Measurements from ENCODE around the gene AGMAT.

Gene AGMAT

DNA sequence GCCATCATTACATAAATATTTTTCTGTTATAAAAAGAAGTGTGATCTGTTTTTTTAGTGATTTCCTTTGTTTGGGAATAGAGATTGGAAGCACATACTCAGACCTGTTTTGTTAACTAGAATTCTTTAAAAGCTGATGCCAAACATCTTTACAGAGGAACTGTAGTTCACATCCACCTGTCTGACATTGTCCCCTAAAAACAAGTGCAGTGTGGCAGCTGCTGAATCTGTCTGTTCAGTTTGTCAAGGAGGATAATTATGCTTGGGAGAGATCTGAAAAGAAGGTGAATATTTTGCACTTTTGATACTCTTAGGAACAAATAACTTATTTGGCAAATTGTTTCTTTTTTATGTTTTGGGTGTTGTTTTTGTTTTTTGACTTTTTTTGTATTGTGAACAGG, 13.6 kb downstream of the AGMAT start:
- DNase-seq (ENCODE audit: low spot score) = no peak
- TF ChIP-seq, protein P1, sequence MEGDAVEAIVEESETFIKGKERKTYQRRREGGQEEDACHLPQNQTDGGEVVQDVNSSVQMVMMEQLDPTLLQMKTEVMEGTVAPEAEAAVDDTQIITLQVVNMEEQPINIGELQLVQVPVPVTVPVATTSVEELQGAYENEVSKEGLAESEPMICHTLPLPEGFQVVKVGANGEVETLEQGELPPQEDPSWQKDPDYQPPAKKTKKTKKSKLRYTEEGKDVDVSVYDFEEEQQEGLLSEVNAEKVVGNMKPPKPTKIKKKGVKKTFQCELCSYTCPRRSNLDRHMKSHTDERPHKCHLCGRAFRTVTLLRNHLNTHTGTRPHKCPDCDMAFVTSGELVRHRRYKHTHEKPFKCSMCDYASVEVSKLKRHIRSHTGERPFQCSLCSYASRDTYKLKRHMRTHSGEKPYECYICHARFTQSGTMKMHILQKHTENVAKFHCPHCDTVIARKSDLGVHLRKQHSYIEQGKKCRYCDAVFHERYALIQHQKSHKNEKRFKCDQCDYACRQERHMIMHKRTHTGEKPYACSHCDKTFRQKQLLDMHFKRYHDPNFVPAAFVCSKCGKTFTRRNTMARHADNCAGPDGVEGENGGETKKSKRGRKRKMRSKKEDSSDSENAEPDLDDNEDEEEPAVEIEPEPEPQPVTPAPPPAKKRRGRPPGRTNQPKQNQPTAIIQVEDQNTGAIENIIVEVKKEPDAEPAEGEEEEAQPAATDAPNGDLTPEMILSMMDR (IDR thresholded peaks at IDR 0.05; ENCODE audit: extremely low read depth, missing control alignments) = no peak

DNA sequence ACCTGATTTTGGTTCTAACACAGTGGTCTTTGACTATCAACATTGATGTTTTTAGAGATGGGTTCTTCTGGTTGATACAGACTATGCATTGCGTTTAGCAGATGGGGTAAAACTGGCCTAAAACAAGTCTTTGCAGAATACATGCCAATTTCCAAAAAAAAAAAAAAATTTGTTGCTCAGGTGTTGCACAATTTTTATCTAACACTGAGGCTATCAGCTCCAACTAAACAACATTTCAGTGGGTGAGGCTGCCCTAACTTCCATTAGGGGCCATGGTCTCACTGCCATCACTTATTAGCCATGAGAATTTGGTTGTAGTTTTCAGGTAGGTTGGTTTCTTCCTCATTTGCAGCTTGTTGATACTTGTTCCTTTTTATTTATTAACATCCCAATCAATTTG, 14.0 kb downstream of the AGMAT start:
- TF ChIP-seq, protein P1 (IDR thresholded peaks at IDR 0.05; ENCODE audit: extremely low read depth, missing control alignments) = no peak

DNA sequence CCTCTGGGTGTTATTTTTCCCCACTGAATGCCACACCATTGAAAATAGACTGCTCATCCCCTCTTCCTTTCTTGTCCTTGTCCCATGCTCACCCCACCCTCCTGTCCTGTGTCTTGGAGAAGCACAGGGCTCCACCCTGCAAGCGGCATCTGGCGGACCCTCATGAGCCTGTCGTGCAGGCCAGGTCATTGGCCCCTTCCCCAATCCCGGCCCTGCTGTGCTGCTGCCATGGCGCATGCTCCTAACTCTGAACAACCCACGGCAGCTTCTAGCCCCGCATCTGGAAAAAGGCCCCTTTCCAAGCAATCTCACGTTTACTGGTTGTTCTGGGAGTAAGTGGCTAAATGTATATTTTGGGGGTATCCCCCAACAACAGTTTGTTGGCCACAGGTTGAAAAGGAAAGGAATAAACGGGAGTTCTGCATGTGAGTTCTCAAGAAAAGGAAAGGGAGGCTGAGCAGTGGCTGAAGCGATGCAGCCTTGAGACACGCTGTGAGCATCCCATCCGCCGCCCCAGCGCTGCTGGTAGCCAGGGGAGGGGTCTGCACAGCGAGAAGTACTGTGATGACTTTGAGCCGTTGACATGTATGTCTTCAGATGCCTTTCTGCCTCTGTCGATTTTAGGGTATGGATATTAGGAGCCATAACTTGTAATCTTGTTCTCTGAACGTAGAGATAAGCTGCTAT, 16.3 kb downstream of the AGMAT start:
- no peak for DNase-seq (ENCODE audit: low spot score)
- TF ChIP-seq, protein P1 (IDR thresholded peaks at IDR 0.05; ENCODE audit: extremely low read depth, missing control alignments) = no peak

More for the DNA sequence above, 14.0 kb downstream of the AGMAT start:
- DNase-seq (ENCODE audit: low spot score) = no peak

DNA sequence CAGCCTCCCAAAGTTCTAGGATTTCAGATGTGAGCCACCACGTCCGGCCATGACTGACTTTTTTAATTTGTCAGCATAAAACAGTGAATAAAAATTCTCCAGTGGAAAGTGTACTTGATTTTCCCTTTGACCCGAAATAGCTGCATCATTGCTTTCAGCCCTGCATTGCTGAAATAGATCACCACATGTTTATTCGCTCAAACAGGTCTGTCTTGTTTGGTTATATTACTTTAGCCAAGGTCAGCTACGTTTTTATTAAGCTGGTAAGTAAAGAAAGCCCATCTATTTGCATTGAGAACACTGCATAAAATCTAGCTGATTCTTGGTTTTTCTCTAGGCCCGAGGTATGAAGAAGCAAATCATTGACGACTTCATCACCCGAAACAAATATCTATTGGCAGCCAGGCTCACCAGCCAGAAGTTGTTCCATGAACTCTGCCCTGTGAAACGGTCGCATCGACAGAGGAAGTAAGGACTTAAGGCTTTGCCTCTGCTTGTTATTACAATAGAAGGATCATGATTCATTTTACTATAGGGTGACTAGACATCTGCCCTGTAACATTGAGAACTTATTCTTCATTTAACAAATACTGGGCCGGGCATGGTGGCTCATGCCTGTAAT, 25.6 kb downstream of the AGMAT start:
- TF ChIP-seq, protein P1 (IDR thresholded peaks at IDR 0.05; ENCODE audit: extremely low read depth, missing control alignments) = no peak
- DNase-seq (ENCODE audit: low spot score) = no peak

DNA sequence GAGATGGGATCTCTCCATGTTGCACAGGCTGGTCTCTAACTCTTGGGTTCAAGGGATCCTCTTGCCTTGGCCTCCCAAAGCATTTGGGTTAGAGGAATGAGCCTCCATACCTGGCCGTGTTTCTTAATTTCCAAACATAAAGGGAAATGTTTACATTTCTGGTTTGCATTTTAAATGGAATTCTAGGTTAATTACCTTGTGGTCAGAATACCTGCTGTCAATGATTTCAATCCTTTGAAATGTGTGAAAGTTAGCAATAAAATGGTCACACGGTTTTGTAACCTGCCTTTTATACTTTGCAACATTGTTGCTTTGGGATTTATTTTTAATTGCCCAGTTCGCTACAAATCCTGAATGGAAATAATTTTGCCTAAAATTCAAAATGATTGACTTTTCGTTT, 26.3 kb downstream of the AGMAT start:
- no peak for DNase-seq (ENCODE audit: low spot score)
- TF ChIP-seq, protein P1 (IDR thresholded peaks at IDR 0.05; ENCODE audit: extremely low read depth, missing control alignments) = no peak

GRCh38 chr1:15557594-15557993, 27.3 kb downstream of the AGMAT start:
- TF ChIP-seq, protein P1 (IDR thresholded peaks at IDR 0.05; ENCODE audit: extremely low read depth, missing control alignments) = no peak
- DNase-seq (ENCODE audit: low spot score) = no peak

DNA sequence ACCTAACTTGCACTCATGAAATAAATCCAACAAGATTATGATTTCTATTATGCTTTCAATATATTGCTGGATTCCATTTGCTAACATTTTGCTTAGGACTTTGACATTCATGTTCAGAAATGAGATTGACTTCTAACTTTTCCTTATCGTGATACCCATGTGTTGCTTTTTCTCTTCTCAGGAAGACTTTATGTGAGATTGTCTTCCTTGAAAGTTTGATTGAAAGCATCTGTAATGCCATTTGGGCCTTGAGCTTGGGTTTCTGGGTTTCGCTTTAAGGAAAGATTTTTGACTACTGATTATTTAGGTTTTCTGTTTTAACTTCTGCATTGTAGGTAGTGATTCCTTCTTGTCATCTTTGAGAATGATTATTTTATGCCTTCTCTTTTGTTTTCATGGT, 27.8 kb downstream of the AGMAT start:
- no peak for DNase-seq (ENCODE audit: low spot score)
- TF ChIP-seq, protein P1 (IDR thresholded peaks at IDR 0.05; ENCODE audit: extremely low read depth, missing control alignments) = no peak
